Measurements from ENCODE around the gene DTNBP1. TPM values are rescaled to one million over a fixed set of nuclear protein-coding genes. Genes with fewer than 3 reads are reported as not detected.

The DTNBP1 gene
- total and polyA plus RNA-seq, 2 donors (not counting 3 experiments of a cell fraction or from before 2014, with no cell fraction given) = 24.3 to 28.9 TPM

- no peaks in the 10 kb centered on the region for H3K9me1 ChIP-seq (replicated peaks; ENCODE audit: control insufficient read depth, extremely low read depth, insufficient read depth, low read length)
- POLR2A ChIA-PET = no interaction called here
Measured at GRCh38 chr6:15489261-15489962, 173.4 kb downstream of the DTNBP1 start.

GRCh38 chr6:15487262-15487661 lies 175.6 kb downstream of the DTNBP1 start:
- Histone ChIP-seq H3K79me2 (ENCODE audit: control insufficient read depth, insufficient read depth, low read length) (no peaks in the 10 kb centered on the region), H3K36me3 (ENCODE audit: control insufficient read depth in 2 of 2, extremely low read depth in 1 of 2, insufficient read depth in 2 of 2, low read length in 2 of 2) (peaks cover 0 to 2% of the 10 kb centered on the region in 2 experiments), H4K20me1 (replicated peaks; ENCODE audit: control insufficient read depth, extremely low read depth, insufficient read depth, low read length) (no peaks in the 10 kb centered on the region), H3K4me3 (replicated peaks in 1 of 3; ENCODE audit: insufficient read depth in 1 of 3, low read depth in 1 of 3, low read length in 3 of 3) (no peak overlapping the region), H2AFZ (ENCODE audit: low read depth, low read length) (no peak overlapping the region), H3K9ac (replicated peaks; ENCODE audit: extremely low read depth, insufficient read depth, low read length) (no peak overlapping the region), H3K9me3 (replicated peaks; ENCODE audit: control insufficient read depth, insufficient read depth, low read length) (no peaks in the 10 kb centered on the region), H3K4me1 (ENCODE audit: control insufficient read depth, extremely low read depth, insufficient read depth, low read length) (no peaks in the 10 kb centered on the region), H3K27me3 (ENCODE audit: control insufficient read depth in 2 of 2, insufficient read depth in 2 of 2, low read length in 2 of 2) (no peaks in the 10 kb centered on the region), H3K4me2 (ENCODE audit: insufficient read depth, low read length) (no peak overlapping the region), H3K9me1 (replicated peaks; ENCODE audit: control insufficient read depth, extremely low read depth, insufficient read depth, low read length) (no peaks in the 10 kb centered on the region), H3K27ac (ENCODE audit: insufficient read depth, low read depth, low read length) (no peak overlapping the region)
- no peak for FAIRE-seq
- intact Hi-C loops (cut with micrococcal nuclease) (no loop called here), dilution Hi-C loops (cut with MboI; ENCODE audit: extremely low pct_ligation_motif_present, low sequenced_read_pairs) (no loop called here)
- BruUV-seq (replicated peaks) = no TSS peak
- CTCF ChIA-PET = no interaction called here
- POLR2A ChIA-PET = no interaction called here
- no peak for TF ChIP-seq FOS (IDR thresholded peaks at IDR 0.05; ENCODE audit: borderline replicate concordance, insufficient read depth, low read length)
- no peak for TF ChIP-seq MAX (IDR thresholded peaks at IDR 0.05; ENCODE audit: insufficient read depth, insufficient read length)
- no peak for TF ChIP-seq POLR2AphosphoS5 (IDR thresholded peaks at IDR 0.05; ENCODE audit: insufficient read depth, low read depth, low read length)
- TF ChIP-seq POLR2A (IDR thresholded peaks at IDR 0.05; ENCODE audit: low read depth, low read length) = no peak
- TF ChIP-seq EZH2 (IDR thresholded peaks at IDR 0.05; ENCODE audit: borderline replicate concordance, low read depth, low read length, severe bottlenecking) = no peak
- no peak for TF ChIP-seq CTCF (IDR thresholded peaks at IDR 0.05; ENCODE audit: extremely low read depth in 1 of 2, insufficient read depth in 1 of 2, low read depth in 1 of 2, low read length in 2 of 2)
- no peak for TF ChIP-seq MYC (IDR thresholded peaks at IDR 0.05; ENCODE audit: low read depth, low read length)
- no peak for TF ChIP-seq GATA2 (IDR thresholded peaks at IDR 0.05; ENCODE audit: insufficient read depth, insufficient read length, low read depth, low read length)
- DNase-seq (ENCODE audit: low read depth, low spot score) = no peak

More at GRCh38 chr6:15489261-15489962, 173.4 kb downstream of the DTNBP1 start:
- Histone ChIP-seq H3K4me3 (replicated peaks in 1 of 3; ENCODE audit: insufficient read depth in 1 of 3, low read depth in 1 of 3, low read length in 3 of 3) (no peak overlapping the region), H3K4me2 (ENCODE audit: insufficient read depth, low read length) (no peak overlapping the region), H3K4me1 (ENCODE audit: control insufficient read depth, extremely low read depth, insufficient read depth, low read length) (no peaks in the 10 kb centered on the region), H3K9ac (replicated peaks; ENCODE audit: extremely low read depth, insufficient read depth, low read length) (no peak overlapping the region), H3K36me3 (ENCODE audit: control insufficient read depth in 2 of 2, extremely low read depth in 1 of 2, insufficient read depth in 2 of 2, low read length in 2 of 2) (peaks cover 0 to 2% of the 10 kb centered on the region in 2 experiments), H3K9me3 (replicated peaks; ENCODE audit: control insufficient read depth, insufficient read depth, low read length) (no peaks in the 10 kb centered on the region), H4K20me1 (replicated peaks; ENCODE audit: control insufficient read depth, extremely low read depth, insufficient read depth, low read length) (no peaks in the 10 kb centered on the region), H3K79me2 (ENCODE audit: control insufficient read depth, insufficient read depth, low read length) (no peaks in the 10 kb centered on the region), H3K27me3 (ENCODE audit: control insufficient read depth in 2 of 2, insufficient read depth in 2 of 2, low read length in 2 of 2) (no peaks in the 10 kb centered on the region), H3K27ac (ENCODE audit: insufficient read depth, low read depth, low read length) (no peak overlapping the region), H2AFZ (ENCODE audit: low read depth, low read length) (no peak overlapping the region)
- TF ChIP-seq JUN (IDR thresholded peaks at IDR 0.05; ENCODE audit: borderline replicate concordance, insufficient read depth, insufficient read length, low read depth) = no peak
- TF ChIP-seq EZH2 (IDR thresholded peaks at IDR 0.05; ENCODE audit: borderline replicate concordance, low read depth, low read length, severe bottlenecking) = no peak
- DNase-seq (ENCODE audit: low read depth, low spot score) (no peak), FAIRE-seq (no peak)
- dilution Hi-C loops (cut with MboI; ENCODE audit: extremely low pct_ligation_motif_present, low sequenced_read_pairs) (no loop called here), intact Hi-C loops (cut with micrococcal nuclease) (no loop called here)
- BruUV-seq (replicated peaks) = no TSS peak
- CTCF ChIA-PET = interaction anchor here (2.2 to 2.8 kb wide), 2 partner anchors 27 to 1278 kb away, joined by 10 to 11 read pairs; no protein-coding TSS in a partner anchor
